Activated CD8-positive, alpha-beta memory T cell treated with anti-CD3 and anti-CD28 coated beads for 4 hours (primary cell): ENCODE data around the gene STAT6.
"Not testable (repeated sequence)": the region's sequence is repeated elsewhere in the genome, so short reads cannot be mapped to it uniquely, and the experiment has no call there.

Experiments used
- DNase-seq, 2 donors: peaks; one replicate each; pipeline ENCODE4 v3.0.0-alpha.2; 2020; ENCODE audit warnings: low read depth in 2 of 2

The STAT6 gene

GRCh38 chr12:57088354-57089270 is 22.6 kb downstream of the STAT6 start, which contains the start of gene NAB2:
Gene NAB2 (plus strand): TSS chr12:57089114. CDS start chr12:57089272, 158 bp downstream.
- DNase-seq = peak; percentile 82 to 85

DNA sequence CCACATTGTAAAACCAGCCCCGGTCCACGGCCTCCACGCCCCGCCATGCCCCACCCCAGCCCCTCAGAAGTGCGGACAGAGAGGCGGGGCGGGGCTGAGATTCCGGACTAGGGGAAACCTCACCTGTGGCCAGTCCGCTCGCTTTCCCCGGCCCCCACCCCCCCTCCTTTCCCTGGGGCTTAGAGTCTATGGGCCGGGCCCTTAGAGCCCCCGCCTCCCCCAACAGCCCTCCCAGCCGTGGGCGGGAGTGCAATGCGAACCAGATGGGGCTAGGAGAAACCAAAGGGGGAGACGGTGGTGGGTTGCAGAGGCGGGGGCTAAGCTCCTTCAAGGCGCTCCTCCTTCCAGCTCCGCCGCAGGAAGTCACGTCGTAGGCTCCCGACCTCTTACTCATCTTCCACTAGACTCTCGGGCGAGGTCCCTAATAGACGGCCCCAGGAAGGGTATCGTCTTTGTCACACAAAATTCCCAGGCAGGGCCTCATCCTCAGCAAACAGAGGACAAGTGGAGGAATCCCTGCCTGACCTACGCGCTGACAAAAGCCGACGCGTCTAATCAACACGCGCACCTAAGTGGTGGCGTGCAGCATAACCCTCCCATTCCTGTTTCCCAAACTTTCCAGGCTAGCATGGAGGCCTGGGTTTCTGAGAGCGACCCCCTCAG is 23.3 kb downstream of the STAT6 start:
- peak; percentile 83 to 88 for DNase-seq

DNA sequence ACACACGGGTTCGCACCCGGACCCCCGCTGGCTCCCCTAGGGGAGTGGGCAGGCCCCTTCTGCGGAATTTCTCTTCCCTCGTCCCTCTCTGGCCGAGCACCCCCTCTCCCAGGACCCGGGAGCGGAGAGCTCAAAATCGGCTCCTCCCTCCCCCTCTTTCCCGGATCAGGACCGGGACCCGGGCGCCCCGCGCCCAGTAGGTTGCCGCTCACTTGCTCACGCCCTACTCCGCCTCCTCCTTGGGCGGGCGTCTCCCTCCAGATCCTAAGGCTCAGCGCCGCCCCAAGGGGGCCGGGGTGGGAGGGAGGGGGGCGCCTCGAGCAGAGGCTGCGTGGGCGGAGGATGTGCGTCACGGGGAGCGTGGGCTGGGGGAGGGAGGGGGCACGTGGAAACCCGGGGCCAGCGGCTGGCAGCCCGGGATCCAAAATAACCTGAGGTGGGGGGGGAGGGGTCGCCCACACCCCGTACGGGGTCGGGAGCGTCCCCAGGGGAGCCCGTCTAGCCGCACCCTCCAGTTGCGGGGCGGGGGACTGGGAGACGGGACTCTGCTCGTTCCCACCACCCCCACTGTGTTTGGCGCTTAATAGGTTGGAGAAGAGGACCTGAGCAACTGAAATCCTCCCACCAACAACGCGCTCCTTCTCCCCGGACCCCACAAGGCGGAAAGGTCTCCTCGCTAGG is 24.0 kb downstream of the STAT6 start:
- peak; percentile 92 to 97 for DNase-seq

DNA sequence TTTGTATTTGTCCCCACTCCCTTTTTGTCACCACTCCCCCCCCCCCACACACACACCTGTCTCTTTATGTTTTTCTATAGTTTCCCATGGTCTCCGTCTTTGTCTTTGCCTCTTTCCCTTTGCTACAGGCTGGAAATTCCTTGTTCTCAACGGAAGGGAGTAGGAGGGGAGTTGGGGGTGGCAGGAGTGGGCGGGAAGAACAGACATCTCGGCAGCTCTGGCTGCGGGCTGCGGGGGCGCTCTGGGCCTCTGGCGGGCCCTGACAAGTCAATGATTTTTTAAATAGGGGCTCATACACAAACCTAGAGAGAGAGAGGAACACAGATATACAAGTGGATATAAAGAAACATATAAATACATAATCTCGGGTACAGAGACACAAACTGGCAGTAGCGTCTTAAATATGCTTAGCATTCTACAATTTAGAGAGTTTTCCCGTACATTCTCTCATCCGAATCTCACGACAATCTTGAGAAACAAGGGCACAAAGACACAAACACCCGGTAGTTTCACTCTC is 24.6 kb downstream of the STAT6 start:
- DNase-seq = peak; percentile 45 to 65

DNA sequence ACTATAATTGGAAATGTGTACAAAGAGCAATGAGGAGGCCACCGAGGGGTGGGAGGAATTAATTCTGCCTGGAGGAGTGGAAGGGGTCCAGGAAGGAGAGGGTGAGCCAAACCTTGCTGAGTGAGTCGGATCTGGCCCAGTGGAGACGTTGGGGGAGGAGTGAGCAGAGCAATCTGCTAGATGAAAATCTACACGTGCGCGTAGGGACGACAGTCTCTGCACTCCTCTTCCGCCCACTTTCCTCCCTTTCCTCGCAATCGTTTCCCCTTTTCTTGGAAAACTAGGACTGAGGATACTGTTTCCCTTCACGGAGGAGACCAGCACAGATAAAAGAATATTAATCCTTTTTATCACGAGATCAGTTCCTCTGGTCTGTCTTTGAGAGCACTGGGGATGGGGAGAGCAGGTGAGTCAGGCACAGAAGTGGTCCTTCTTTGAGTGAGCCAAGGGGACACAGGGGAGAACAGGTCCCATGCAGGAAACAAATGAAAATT is 25.1 kb downstream of the STAT6 start:
- DNase-seq = no peak

GRCh38 chr12:57080855-57081254 is 30.3 kb downstream of the STAT6 start:
- DNase-seq = no peak

DNA sequence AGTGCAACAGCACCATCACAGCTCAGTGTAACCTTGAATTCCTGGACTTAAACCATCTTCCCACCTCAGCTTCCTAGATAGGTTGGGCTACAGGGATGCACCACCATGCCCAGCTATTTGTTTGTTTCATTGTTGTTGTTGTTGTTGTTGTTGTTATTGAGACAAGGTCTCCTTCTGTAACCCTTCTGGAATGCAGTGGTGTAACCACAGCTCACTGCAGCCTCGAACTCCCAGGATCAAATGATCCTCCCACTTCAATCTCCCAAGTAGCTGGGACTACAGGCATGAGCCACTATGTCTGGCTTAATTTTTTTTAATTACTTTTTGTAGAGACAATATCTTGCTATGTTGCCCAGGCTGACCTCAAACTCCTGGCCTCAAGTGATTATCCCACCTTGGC is 31.3 kb downstream of the STAT6 start:
- no peak for DNase-seq

DNA sequence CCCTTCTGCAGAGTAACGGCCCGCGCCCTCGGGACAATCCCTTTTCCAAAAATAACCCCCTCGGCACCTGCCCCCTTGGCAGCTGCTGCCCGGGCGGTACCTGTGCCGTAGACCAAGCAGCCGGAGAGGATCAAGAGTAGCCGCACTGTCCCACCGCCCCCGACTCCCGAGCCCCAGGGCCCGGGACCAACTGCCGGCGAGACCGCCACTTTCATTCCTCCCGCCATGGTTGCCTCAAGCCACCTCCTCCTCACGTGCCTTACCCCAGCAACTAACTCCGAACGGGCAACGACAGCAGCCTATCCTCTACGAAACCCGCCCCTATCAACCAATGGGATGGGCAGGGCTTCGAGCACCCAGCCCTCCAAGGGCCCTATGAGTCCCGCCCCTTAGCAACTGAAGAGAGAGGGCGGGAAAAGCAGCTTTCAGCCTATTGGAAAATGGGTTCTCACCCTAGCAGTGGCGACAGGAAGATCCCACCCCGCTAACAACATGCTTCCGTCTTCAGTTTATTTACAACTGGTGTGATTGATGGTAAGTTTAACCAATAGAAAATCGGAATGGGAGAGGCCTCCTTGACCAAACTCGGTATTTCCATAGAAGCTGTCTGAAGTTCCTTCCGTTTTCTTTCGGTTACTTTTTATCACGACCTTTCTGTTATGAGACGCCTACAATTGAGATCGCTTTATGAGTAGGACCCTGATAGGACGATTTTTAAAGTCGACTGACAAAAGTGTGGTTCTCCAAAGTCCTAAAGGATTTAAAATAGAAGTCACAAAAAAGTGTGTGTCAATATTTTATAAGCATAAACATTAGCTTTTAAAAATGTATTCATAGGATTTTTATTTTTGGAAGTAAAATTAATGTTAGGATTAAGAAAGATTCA is 32.4 kb downstream of the STAT6 start, which contains the start of gene NEMP1:
Gene NEMP1 (minus strand): TSS at position 273 of the 886 bp plus-strand sequence. CDS start 46 bp downstream, at position 227.
- peak; percentile 83 to 96 for DNase-seq

GRCh38 chr12:57073566-57074450 is 37.4 kb downstream of the STAT6 start:
- DNase-seq = not testable (repeated sequence)

- no peak for DNase-seq
Measured at GRCh38 chr12:57072661-57073060, 38.5 kb downstream of the STAT6 start.

GRCh38 chr12:57069523-57069922 is 41.6 kb downstream of the STAT6 start:
- DNase-seq = peak in 1 of 2 donors; percentile 28

- DNase-seq = no peak
Measured at GRCh38 chr12:57066245-57066644, 44.9 kb downstream of the STAT6 start.

GRCh38 chr12:57063991-57064685 is 47.0 kb downstream of the STAT6 start:
- DNase-seq = peak; percentile 6 to 23

- no peak for DNase-seq
Measured at GRCh38 chr12:57058454-57058853, 52.7 kb downstream of the STAT6 start.

- DNase-seq = no peak
Measured at GRCh38 chr12:57057067-57057751, 54.0 kb downstream of the STAT6 start.

DNA sequence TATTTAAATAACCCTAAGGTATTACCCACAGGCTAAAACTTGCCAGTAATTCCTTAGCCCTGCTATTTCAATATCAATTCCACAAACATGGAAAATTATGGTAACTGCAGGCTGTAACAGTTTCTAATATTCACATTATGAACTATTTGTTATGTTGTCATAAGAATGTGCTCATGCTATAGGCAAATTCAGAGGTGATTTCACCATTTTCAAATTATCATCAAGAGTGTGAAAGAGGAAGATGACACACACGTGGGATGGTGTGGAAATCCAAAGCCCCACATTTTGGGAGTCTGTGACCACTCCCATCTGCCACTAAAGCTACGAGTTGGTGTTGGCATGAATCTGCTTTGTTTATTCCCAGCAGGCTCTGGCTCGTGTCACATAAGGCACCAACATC is 55.3 kb downstream of the STAT6 start:
- no peak for DNase-seq

DNA sequence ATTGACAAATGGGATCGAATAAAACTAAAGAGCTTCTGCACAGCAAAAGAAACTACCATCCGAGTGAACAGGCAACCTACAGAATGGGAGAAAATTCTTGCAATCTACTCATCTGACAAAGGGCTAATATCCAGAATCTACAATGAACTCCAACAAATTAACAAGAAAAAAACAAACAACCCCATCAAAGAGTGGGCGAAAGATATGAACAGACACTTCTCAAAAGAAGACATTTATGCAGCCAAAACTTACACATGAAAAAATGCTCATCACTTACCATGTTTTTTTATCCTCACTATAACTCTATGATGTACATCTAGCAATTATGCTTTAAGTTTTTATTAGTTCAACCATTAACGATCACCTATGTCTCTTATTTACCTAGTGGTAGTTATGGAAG is 57.3 kb downstream of the STAT6 start:
- DNase-seq = not testable (repeated sequence)

GRCh38 chr12:57053146-57053545 is 58.0 kb downstream of the STAT6 start:
- not testable (repeated sequence) for DNase-seq
